ENCODE results near the gene WDR64. TPM values are rescaled to one million over a fixed set of nuclear protein-coding genes. Genes with fewer than 3 reads are reported as not detected.

WDR64 gene
- total and polyA plus RNA-seq, 2 of the 13 experiments (the other 11 are each of a cell fraction or from before 2014, with no cell fraction given) = not detected

GRCh38 chr1:241747992-241748391 is 95.9 kb downstream of the WDR64 start:
- intact Hi-C loops (cut with micrococcal nuclease; ENCODE audit: unreplicated experiment) (no loop called here), in situ Hi-C loops (cut with HindIII; ENCODE audit: extremely low pct_ligation_motif_present, low pct_unique_long_range_greater_than_20kb) (no loop called here)
- Histone ChIP-seq H3K9ac (ENCODE audit: insufficient read depth, low read depth, low read length) (no peak overlapping the region), H3K4me2 (ENCODE audit: low read depth, low read length) (no peak overlapping the region), H3K27me3 (ENCODE audit: control insufficient read depth in 1 of 2, insufficient read depth in 2 of 2, low read length in 2 of 2) (no peaks in the 10 kb centered on the region), H3K79me2 (ENCODE audit: insufficient read depth, low read length) (no peaks in the 10 kb centered on the region), H2AFZ (ENCODE audit: low read length) (no peak overlapping the region), H3K9me3 (ENCODE audit: low read length) (no peaks in the 10 kb centered on the region), H3K36me3 (replicated peaks in 1 of 2; ENCODE audit: control insufficient read depth in 1 of 2, insufficient read depth in 2 of 2, low read length in 2 of 2) (no peaks in the 10 kb centered on the region), H4K20me1 (ENCODE audit: insufficient read depth, low read length) (no peaks in the 10 kb centered on the region), H3K27ac (ENCODE audit: extremely low read length, insufficient read depth, low read length) (no peak overlapping the region), H3K4me1 (ENCODE audit: insufficient read depth, low read length) (no peaks in the 10 kb centered on the region), H3K4me3 (replicated peaks in 1 of 3; ENCODE audit: insufficient read depth in 1 of 3, low read depth in 2 of 3, low read length in 3 of 3) (no peak overlapping the region)
- WGBS (ENCODE audit: low lambda C conversion rate) = 35% methylated on average over 6 of the region's 6 CpGs
- FAIRE-seq (no peak), DNase-seq (ENCODE audit: low spot score) (no peak), ATAC-seq (no peak)
- ChIA-PET POLR2A (no interaction called here), CTCF (ENCODE audit: low intra/inter-chr PET ratio, low total read pairs) (no interaction called here)
- BruUV-seq (replicated peaks) = no TSS peak
- TF ChIP-seq BRCA1 (CRISPR knock-in tag; IDR thresholded peaks at IDR 0.05) = no peak
- TF ChIP-seq GLMP (CRISPR knock-in tag; IDR thresholded peaks at IDR 0.05; ENCODE audit: borderline replicate concordance) = no peak
- no peak for TF ChIP-seq HNRNPUL1 (IDR thresholded peaks at IDR 0.05; ENCODE audit: low read depth, low read length)
- TF ChIP-seq ZKSCAN8 (CRISPR knock-in tag; IDR thresholded peaks at IDR 0.05; ENCODE audit: borderline replicate concordance) = no peak
- no peak for TF ChIP-seq CREB1 (IDR thresholded peaks at IDR 0.05)
- TF ChIP-seq CREB1 (CRISPR knock-in tag; IDR thresholded peaks at IDR 0.05) = no peak
- TF ChIP-seq MXD4 (CRISPR knock-in tag; IDR thresholded peaks at IDR 0.05) = no peak
- TF ChIP-seq SMARCE1 (IDR thresholded peaks at IDR 0.05; ENCODE audit: borderline replicate concordance) = no peak
- TF ChIP-seq ZNF746 (CRISPR knock-in tag; IDR thresholded peaks at IDR 0.05) = no peak
